Thyroid gland (tissue), 4 donors: ENCODE measurements around the gene CARS1. TPM values are rescaled to one million over a fixed set of nuclear protein-coding genes. Genes with fewer than 3 reads are reported as not detected.

Experiments
- DNase-seq, 2 donors: peaks; one replicate each; pipeline ENCODE4 v3.0.0-alpha.2; 2019
- H3K27ac ChIP-seq, 3 donors: fragments of 200-600 bp; sonication (generic); 1 replicate in 2 of 3; 2 replicates in 1 of 3; pipeline ENCODE4 v1.5.1; 2016 to 2019; ENCODE audit warnings: mild to moderate bottlenecking in 1 of 3, moderate library complexity in 1 of 3
- H3K27me3 ChIP-seq: fragments of 200-600 bp; sonication (generic); one replicate; pipeline ENCODE4 v1.5.1; 2019
- H3K36me3 ChIP-seq, 2 donors: fragments of 200-600 bp; sonication (generic); one replicate each; pipeline ENCODE4 v1.5.1; 2016 to 2019
- H3K4me1 ChIP-seq, 2 donors: fragments of 200-600 bp; sonication (generic); one replicate each; pipeline ENCODE4 v1.5.1; 2017 to 2019
- H3K4me3 ChIP-seq, 3 donors: fragments of 200-600 bp; sonication (generic); replicated peaks in 1 of 3; 1 replicate in 2 of 3; 2 replicates in 1 of 3; pipeline ENCODE4 v1.5.1; 2016; ENCODE audit warnings: mild to moderate bottlenecking in 1 of 3
- H3K9me3 ChIP-seq: fragments of 200-600 bp; sonication (generic); one replicate; pipeline ENCODE4 v1.5.1; 2017
- POLR2A ChIP-seq, 2 donors: fragments of 450-650 bp; IDR thresholded peaks; one replicate each; pipeline ENCODE4 v1.6.1; 2017; ENCODE audit warnings: antibody characterized with exemption in 2 of 2, mild to moderate bottlenecking in 2 of 2, moderate library complexity in 1 of 2
- WGBS, 2 donors: methylation state at CpG; one replicate each; pipeline ENCODE4 v1.1.5; 2017; 5-methylcytosine and 5-hydroxymethylcytosine counted together
- intact Hi-C: fragments of 100-400 bp; cut with DNase I; formaldehyde crosslinking; loops from one replicate; pipeline ENCODE4 v1.15.1; 2023
- total RNA-seq, 4 donors: library from RNA; depleted of rRNA; stranded (reverse); fragments of >200 nt; gene quantifications; one replicate each; pipeline ENCODE4 v1.2.3, GENCODE V29; 2016
- TF ChIP-seq, protein P1 (sequence below), 6 experiments: fragments of 200-600 bp in 3 of 6; fragments of 450-650 bp in 3 of 6; sonication (generic) in 3 of 6; IDR thresholded peaks; one replicate each; pipeline ENCODE4 v1.5.1; 2016 to 2019; ENCODE audit warnings: antibody characterized with exemption in 6 of 6, mild to moderate bottlenecking in 2 of 6, inconsistent platforms in 1 of 6, moderate library complexity in 1 of 6

CARS1 gene
- total RNA-seq, 4 donors from 2014 or later, result 36.7 to 56.2 (median 50.1) TPM

GRCh38 chr11:2996976-2997375 lies 60.2 kb downstream of the CARS1 start:
- peaks cover 26 to 27% of the 10 kb centered on the region in 2 donors for H3K4me1 ChIP-seq
- H3K27me3 ChIP-seq, result no peaks in the 10 kb centered on the region
- no peak for DNase-seq
- no peak overlapping the region for H3K4me3 ChIP-seq
- WGBS, 2 donors, result 84 to 88% methylated on average over 6 of the region's 6 CpGs
- no peak overlapping the region for H3K27ac ChIP-seq
- no peak for TF ChIP-seq POLR2A (IDR thresholded peaks at IDR 0.05)
- no peaks in the 10 kb centered on the region for H3K36me3 ChIP-seq
- H3K9me3 ChIP-seq, result no peaks in the 10 kb centered on the region
- intact Hi-C loops, result no loop called here

DNA sequence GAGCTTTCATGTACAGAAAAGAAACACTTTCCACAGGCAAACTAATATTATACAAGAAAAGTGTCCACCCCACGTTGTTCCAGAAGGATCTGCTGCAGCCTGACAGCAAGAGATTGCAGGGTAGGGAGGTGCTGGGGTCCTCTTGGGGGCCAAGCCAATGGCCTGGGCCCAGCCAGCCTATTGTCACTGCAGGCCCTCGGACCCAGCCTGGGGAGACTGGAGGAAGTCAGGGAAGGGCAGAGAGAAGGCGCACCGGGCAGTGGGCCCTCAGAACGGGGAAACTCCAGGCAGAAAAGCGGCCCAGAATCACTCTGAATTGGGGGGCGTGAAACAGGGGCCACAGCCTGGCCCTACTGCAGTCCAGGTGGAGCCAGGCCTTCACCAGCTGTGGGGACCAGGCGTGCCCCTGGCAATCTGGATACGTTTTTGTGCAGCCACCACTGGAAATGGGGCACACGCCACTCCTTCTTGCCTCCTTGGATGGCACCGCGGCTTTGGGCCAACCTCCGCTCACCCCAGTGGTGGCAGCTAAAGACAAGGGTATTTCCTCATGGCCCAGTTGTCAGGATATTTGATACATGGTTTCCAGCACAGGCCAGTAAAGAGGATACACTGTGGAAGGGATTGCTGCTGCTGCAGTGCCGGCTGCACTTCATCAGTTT lies 61.2 kb downstream of the CARS1 start:
- DNase-seq, result no peak
- Histone ChIP-seq H3K27me3 (no peaks in the 10 kb centered on the region), H3K27ac (no peak overlapping the region), H3K9me3 (no peaks in the 10 kb centered on the region), H3K36me3 (no peaks in the 10 kb centered on the region), H3K4me1 (peaks cover 17 to 18% of the 10 kb centered on the region in 2 donors), H3K4me3 (no peak overlapping the region)
- TF ChIP-seq, protein P1, sequence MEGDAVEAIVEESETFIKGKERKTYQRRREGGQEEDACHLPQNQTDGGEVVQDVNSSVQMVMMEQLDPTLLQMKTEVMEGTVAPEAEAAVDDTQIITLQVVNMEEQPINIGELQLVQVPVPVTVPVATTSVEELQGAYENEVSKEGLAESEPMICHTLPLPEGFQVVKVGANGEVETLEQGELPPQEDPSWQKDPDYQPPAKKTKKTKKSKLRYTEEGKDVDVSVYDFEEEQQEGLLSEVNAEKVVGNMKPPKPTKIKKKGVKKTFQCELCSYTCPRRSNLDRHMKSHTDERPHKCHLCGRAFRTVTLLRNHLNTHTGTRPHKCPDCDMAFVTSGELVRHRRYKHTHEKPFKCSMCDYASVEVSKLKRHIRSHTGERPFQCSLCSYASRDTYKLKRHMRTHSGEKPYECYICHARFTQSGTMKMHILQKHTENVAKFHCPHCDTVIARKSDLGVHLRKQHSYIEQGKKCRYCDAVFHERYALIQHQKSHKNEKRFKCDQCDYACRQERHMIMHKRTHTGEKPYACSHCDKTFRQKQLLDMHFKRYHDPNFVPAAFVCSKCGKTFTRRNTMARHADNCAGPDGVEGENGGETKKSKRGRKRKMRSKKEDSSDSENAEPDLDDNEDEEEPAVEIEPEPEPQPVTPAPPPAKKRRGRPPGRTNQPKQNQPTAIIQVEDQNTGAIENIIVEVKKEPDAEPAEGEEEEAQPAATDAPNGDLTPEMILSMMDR (IDR thresholded peaks at IDR 0.05), result no peak
- TF ChIP-seq POLR2A (IDR thresholded peaks at IDR 0.05), result no peak
- intact Hi-C loops, result no loop called here
- 82 to 89% methylated on average over 8 to 14 of the region's 14 CpGs for WGBS, 2 donors

DNA sequence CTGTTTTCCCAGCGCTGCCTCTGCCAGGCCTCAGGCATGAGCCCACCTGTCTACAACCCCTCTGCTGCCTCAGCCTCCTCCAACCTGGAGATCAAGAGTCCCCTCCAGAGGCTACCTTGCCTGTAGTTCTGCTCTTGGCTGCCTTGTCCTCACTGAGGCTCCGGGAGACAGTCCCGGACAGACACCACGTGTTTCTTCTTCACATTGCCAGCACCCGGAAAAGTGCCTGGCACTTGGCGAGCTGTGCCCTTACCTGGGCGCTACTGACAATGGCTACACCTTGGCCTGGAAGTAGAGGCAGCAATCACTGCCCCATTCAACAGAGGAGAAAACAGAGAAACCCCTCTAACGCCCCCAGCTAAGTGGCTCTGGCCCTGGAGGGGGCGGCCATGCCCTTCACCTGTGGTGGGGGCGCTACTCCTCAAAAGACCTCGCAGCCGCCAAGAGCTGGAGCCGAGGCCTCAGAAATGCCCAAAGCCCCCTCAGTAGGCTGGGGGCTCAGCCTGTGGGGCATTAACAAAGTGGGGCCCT lies 62.1 kb downstream of the CARS1 start:
- no peak for DNase-seq
- Histone ChIP-seq H3K36me3 (no peaks in the 10 kb centered on the region), H3K27ac (no peak overlapping the region), H3K4me1 (peaks cover 10 to 11% of the 10 kb centered on the region in 2 donors), H3K9me3 (no peaks in the 10 kb centered on the region), H3K27me3 (no peaks in the 10 kb centered on the region), H3K4me3 (no peak overlapping the region)
- intact Hi-C loops, result no loop called here
- TF ChIP-seq, protein P1 (IDR thresholded peaks at IDR 0.05), result no peak
- TF ChIP-seq POLR2A (IDR thresholded peaks at IDR 0.05), result no peak
- 73 to 86% methylated on average over 12 to 13 of the region's 13 CpGs for WGBS, 2 donors

DNA sequence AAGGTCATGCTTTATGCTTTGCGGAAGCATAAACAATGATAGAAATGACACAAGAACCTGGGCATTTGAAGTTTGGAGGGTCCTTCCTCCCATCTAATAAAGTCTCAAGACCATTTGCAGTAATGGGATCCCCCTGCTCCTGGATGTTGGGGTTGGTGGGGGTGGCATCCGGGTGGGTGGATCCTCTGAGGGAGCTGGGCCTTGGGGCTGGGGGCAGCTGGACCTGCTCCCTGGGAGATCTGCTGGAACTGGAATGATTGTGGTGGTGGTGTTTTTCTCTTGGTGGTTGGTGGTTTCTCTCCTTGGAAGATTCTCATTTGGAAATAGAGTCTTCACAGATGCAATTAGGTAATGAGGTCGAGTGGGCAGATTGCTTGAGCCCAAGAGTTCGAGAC lies 62.9 kb downstream of the CARS1 start:
- Histone ChIP-seq H3K36me3 (no peaks in the 10 kb centered on the region), H3K9me3 (no peaks in the 10 kb centered on the region), H3K4me1 (peaks cover 5 to 15% of the 10 kb centered on the region in 2 donors), H3K4me3 (no peak overlapping the region), H3K27ac (no peak overlapping the region), H3K27me3 (no peaks in the 10 kb centered on the region)
- DNase-seq, result no peak
- intact Hi-C loops, result no loop called here
- WGBS, 2 donors, result 90 to 96% methylated on average over 4 of the region's 4 CpGs
- TF ChIP-seq, protein P1 (IDR thresholded peaks at IDR 0.05), result no peak
- no peak for TF ChIP-seq POLR2A (IDR thresholded peaks at IDR 0.05)

- Histone ChIP-seq H3K27me3 (no peaks in the 10 kb centered on the region), H3K9me3 (no peaks in the 10 kb centered on the region), H3K4me1 (peaks cover 15 to 29% of the 10 kb centered on the region in 2 donors), H3K36me3 (no peaks in the 10 kb centered on the region), H3K4me3 (no peak overlapping the region), H3K27ac (no peak overlapping the region)
- WGBS, 2 donors, result 45 to 57% methylated on average over 4 to 6 of the region's 7 CpGs
- intact Hi-C loops, result no loop called here
- no peak for DNase-seq
- TF ChIP-seq, protein P1 (IDR thresholded peaks at IDR 0.05), result no peak
- TF ChIP-seq POLR2A (IDR thresholded peaks at IDR 0.05), result no peak
Measured at GRCh38 chr11:2992997-2993325, 64.3 kb downstream of the CARS1 start.
